ENCODE data around the gene CHIT1. TPM values are rescaled to one million over a fixed set of nuclear protein-coding genes. Genes with fewer than 3 reads are reported as not detected.
"Not testable (repeated sequence)": the region's sequence is repeated elsewhere in the genome, so short reads cannot be mapped to it uniquely, and the experiment has no call there.

CHIT1 gene
- total and polyA plus RNA-seq, 4 experiments from 2014 or later, result 0.41 to 0.78 TPM; not detected in 2

DNA sequence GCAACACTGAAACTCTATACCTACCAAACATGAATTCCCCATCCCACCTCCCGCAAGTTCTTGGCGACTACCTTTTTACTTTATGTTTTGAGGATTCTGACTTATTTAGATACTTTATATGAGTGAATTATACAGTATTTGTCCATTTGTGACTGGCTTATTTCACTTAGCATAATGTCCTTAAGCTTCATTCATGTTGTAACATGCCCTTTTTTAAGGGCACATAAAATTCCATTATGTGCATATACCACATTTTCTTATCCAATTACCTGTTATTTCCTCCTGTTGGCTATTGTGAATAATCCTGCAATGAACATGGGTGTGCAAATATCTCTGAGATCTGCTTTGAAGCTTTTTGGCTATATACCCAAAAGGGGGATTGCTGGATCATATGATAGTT is 22.0 kb upstream of the CHIT1 start:
- no peak overlapping the region for H3K27ac ChIP-seq (ENCODE audit: low read depth, low read length)
- peaks cover 0 to 19% (median 14%) of the 10 kb centered on the region in 8 donors for H3K9me3 Mint-ChIP-seq
- H3K36me3 Mint-ChIP-seq, result no peaks in the 10 kb centered on the region
- H3K4me3 Mint-ChIP-seq, result no peak overlapping the region
- no peaks in the 10 kb centered on the region for H3K27me3 ChIP-seq (ENCODE audit: insufficient read depth, low read length)
- H3K27ac Mint-ChIP-seq, result no peak overlapping the region
- H3K9me3 ChIP-seq (ENCODE audit: control insufficient read depth in 1 of 2, low read length in 2 of 2), result no peaks in the 10 kb centered on the region
- no peaks in the 10 kb centered on the region for H3K36me3 ChIP-seq (ENCODE audit: insufficient read depth, low read length)
- peaks cover 38 to 53% of the 10 kb centered on the region in 2 donors for H3K27me3 Mint-ChIP-seq
- no peaks in the 10 kb centered on the region for H3K4me1 ChIP-seq (ENCODE audit: insufficient read depth, low read length)
- H3K4me3 ChIP-seq (ENCODE audit: low read length in 2 of 2), result no peak overlapping the region
- ChIA-PET CTCF (ENCODE audit: partially characterized antibody) (interaction anchor here (1.5 kb wide), 1 partner anchor 35 kb away, joined by 3 read pairs; no protein-coding TSS in a partner anchor), POLR2A (ENCODE audit: partially characterized antibody) (no interaction called here)
- no peaks in the 10 kb centered on the region for H3K4me1 Mint-ChIP-seq
- DNase-seq, result no peak
- intact Hi-C loops (cut with micrococcal nuclease), result no loop called here

DNA sequence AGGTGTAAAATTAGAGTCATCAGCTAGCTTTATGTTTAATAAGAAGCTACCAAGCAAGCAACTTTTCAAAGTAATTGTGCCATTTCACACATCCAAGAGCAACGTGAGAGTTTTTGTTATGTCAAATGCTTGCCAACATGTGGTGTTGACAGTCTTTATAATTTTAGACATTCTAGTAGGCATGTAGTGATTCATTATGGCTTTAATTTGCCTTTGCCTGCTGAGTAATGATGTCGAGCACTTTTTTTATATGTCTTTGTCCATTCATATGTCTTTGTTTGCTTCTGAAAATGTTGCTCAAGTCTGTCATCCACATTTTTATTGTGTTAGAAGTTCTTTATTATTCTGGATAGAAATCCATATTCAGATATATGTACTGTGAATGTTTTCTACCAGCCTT is 21.4 kb upstream of the CHIT1 start:
- Histone ChIP-seq H3K9me3 (ENCODE audit: control insufficient read depth in 1 of 2, low read length in 2 of 2) (no peaks in the 10 kb centered on the region), H3K4me1 (ENCODE audit: insufficient read depth, low read length) (no peaks in the 10 kb centered on the region), H3K27me3 (ENCODE audit: insufficient read depth, low read length) (no peaks in the 10 kb centered on the region), H3K4me3 (ENCODE audit: low read length in 2 of 2) (no peak overlapping the region), H3K36me3 (ENCODE audit: insufficient read depth, low read length) (no peaks in the 10 kb centered on the region), H3K27ac (ENCODE audit: low read depth, low read length) (no peak overlapping the region)
- ChIA-PET CTCF (ENCODE audit: partially characterized antibody) (interaction anchor here (1.5 kb wide), 1 partner anchor 35 kb away, joined by 3 read pairs; no protein-coding TSS in a partner anchor), POLR2A (ENCODE audit: partially characterized antibody) (no interaction called here)
- DNase-seq, result no peak
- Mint-ChIP-seq H3K27me3 (peaks cover 35 to 51% of the 10 kb centered on the region in 2 donors), H3K9me3 (peaks cover 0 to 16% (median 11%) of the 10 kb centered on the region in 8 donors), H3K4me3 (no peak overlapping the region), H3K36me3 (no peaks in the 10 kb centered on the region), H3K4me1 (no peaks in the 10 kb centered on the region), H3K27ac (no peak overlapping the region)
- intact Hi-C loops (cut with micrococcal nuclease), result no loop called here

DNA sequence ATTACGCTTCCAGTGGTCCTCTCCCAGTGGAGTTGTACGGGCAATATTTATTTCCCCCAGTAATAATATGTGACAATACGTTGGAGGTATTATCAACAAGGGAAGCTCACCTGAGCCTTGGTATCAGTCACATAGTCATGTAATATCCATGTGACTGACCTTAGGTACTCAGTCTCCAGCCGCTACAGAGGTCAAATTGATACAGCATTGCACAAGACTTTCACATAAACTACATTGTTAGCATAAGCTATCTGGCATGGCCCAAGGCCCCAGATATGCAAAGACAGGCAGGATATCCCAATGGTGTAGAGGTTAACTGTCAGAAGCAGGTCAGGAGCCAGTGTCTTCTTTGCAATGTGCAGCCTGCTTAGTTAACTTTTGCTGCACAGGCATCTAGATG is 15.3 kb upstream of the CHIT1 start:
- no peaks in the 10 kb centered on the region for H3K27me3 ChIP-seq (ENCODE audit: insufficient read depth, low read length)
- no peak for DNase-seq
- ChIA-PET POLR2A (ENCODE audit: partially characterized antibody) (no interaction called here), CTCF (ENCODE audit: partially characterized antibody) (no interaction called here)
- Mint-ChIP-seq H3K27me3 (peaks cover 26 to 33% of the 10 kb centered on the region in 2 donors), H3K27ac (no peak overlapping the region), H3K9me3 (peaks cover 0 to 5% (median 0%) of the 10 kb centered on the region in 8 donors), H3K4me1 (no peaks in the 10 kb centered on the region), H3K4me3 (no peak overlapping the region), H3K36me3 (no peaks in the 10 kb centered on the region)
- no peaks in the 10 kb centered on the region for H3K36me3 ChIP-seq (ENCODE audit: insufficient read depth, low read length)
- H3K4me3 ChIP-seq (ENCODE audit: low read length in 2 of 2), result no peak overlapping the region
- no peak overlapping the region for H3K27ac ChIP-seq (ENCODE audit: low read depth, low read length)
- no peaks in the 10 kb centered on the region for H3K9me3 ChIP-seq (ENCODE audit: control insufficient read depth in 1 of 2, low read length in 2 of 2)
- no peaks in the 10 kb centered on the region for H3K4me1 ChIP-seq (ENCODE audit: insufficient read depth, low read length)
- intact Hi-C loops (cut with micrococcal nuclease), result no loop called here

DNA sequence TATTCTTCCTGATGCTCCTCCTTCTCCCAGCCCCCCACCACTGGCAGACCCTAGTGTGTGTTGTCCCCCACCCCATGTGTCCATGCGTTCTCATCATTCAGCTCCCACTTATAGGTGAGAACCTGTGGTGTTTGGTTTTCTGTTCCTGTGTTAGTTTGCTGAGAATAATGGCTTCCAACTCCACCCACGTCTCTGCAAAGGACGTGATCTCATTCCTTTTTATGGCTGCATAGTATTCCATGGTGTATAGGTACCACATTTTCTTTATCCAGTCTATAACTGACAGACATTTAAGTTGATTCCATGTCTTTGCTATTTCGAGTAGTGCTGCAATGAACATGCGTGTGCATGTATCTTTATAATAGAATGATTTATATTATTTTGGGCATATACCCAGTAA is 12.2 kb upstream of the CHIT1 start:
- ChIA-PET CTCF (ENCODE audit: partially characterized antibody) (interaction anchor here (1.3 kb wide), 1 partner anchor 966 kb away, joined by 3 read pairs; no protein-coding TSS in a partner anchor), POLR2A (ENCODE audit: partially characterized antibody) (interaction anchor here (0.7 kb wide), 1 partner anchor 35 kb away, joined by 3 read pairs; no protein-coding TSS in a partner anchor)
- H3K4me1 ChIP-seq (ENCODE audit: insufficient read depth, low read length); H3K27ac Mint-ChIP-seq; H3K4me1 Mint-ChIP-seq; H3K27ac ChIP-seq (ENCODE audit: low read depth, low read length); H3K4me3 Mint-ChIP-seq; H3K36me3 Mint-ChIP-seq; DNase-seq; H3K36me3 ChIP-seq (ENCODE audit: insufficient read depth, low read length); intact Hi-C loops (cut with micrococcal nuclease); H3K27me3 ChIP-seq (ENCODE audit: insufficient read depth, low read length); H3K4me3 ChIP-seq (ENCODE audit: low read length in 2 of 2); H3K9me3 ChIP-seq (ENCODE audit: control insufficient read depth in 1 of 2, low read length in 2 of 2): not testable (repeated sequence)
- Mint-ChIP-seq H3K9me3 (peaks cover 0 to 13% (median 6%) of the 10 kb centered on the region in 8 donors), H3K27me3 (peaks cover 30 to 32% of the 10 kb centered on the region in 2 donors)

DNA sequence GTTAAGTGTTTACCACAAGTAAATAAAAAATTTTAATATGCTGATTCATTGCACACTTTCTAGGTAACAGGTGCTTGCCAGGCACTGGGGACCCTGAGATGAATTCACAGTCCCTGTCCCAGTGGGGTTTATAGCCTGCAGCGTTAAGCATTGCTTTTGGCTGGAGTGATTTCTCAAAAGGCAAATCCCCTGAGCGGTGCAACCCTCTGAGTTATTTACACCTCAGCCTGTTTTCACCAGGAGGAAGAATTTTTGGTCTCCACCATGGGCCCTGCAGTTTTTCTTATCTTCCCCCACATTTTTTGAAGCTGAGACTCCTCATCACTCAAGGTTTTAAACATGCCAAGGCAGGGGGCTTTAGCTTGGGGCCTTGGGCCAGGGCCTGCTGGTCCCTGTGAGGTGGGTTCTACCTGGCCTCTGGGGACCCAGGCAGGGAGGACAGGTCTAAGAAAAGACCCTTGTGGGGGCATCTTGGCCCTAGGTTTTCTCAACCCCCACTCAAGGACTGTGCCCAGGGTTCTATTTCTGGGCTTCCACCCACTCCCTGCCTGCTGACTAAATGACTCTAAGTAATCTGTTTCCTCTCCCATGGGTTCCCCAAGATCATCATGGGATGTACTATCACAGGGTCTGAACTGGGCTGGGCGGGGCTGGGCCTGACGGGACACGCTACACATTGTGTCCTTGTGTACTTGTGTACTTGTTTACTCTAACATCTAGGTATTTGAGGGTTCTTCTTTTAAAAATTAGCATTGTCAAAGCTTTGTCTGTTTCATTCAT is 10.2 kb upstream of the CHIT1 start:
- Histone ChIP-seq H3K9me3 (ENCODE audit: control insufficient read depth in 1 of 2, low read length in 2 of 2) (peaks cover 0 to 4% of the 10 kb centered on the region in 2 donors), H3K27ac (ENCODE audit: low read depth, low read length) (no peak overlapping the region), H3K27me3 (ENCODE audit: insufficient read depth, low read length) (no peaks in the 10 kb centered on the region), H3K4me3 (ENCODE audit: low read length in 2 of 2) (no peak overlapping the region), H3K36me3 (ENCODE audit: insufficient read depth, low read length) (no peaks in the 10 kb centered on the region), H3K4me1 (ENCODE audit: insufficient read depth, low read length) (no peaks in the 10 kb centered on the region)
- Mint-ChIP-seq H3K4me3 (no peak overlapping the region), H3K27ac (no peak overlapping the region), H3K9me3 (peaks cover 0 to 31% (median 26%) of the 10 kb centered on the region in 8 donors), H3K36me3 (peaks cover 0 to 5% of the 10 kb centered on the region in 2 donors), H3K4me1 (no peaks in the 10 kb centered on the region), H3K27me3 (peaks cover 31 to 32% of the 10 kb centered on the region in 2 donors)
- ChIA-PET POLR2A (ENCODE audit: partially characterized antibody) (no interaction called here), CTCF (ENCODE audit: partially characterized antibody) (no interaction called here)
- intact Hi-C loops (cut with micrococcal nuclease), result no loop called here
- DNase-seq, result no peak

DNA sequence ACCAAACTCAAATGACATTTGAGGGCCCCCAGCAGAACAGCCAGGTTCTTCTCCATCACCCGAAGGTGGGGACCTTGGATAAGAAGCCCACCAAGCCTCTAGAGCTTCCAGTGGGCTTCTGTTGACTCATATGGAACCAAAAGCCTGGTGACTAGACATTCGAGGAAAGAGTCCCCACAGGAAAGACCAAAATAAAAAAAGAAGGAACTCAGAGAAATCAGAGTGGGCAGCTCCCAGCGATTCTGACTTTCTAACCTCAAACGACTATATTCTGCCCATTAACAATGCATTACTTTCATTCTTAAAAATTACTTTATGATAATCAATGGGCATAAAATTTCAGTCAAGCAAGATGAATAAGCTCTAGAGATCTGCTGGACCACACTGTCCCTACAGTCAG is 9.6 kb upstream of the CHIT1 start:
- CTCF ChIA-PET (ENCODE audit: partially characterized antibody), result no interaction called here
- no peak overlapping the region for H3K4me3 ChIP-seq (ENCODE audit: low read length in 2 of 2)
- no peak overlapping the region for H3K4me3 Mint-ChIP-seq
- no peak overlapping the region for H3K27ac ChIP-seq (ENCODE audit: low read depth, low read length)
- H3K4me1 ChIP-seq (ENCODE audit: insufficient read depth, low read length), result no peaks in the 10 kb centered on the region
- POLR2A ChIA-PET (ENCODE audit: partially characterized antibody), result no interaction called here
- no peaks in the 10 kb centered on the region for H3K4me1 Mint-ChIP-seq
- no peaks in the 10 kb centered on the region for H3K27me3 ChIP-seq (ENCODE audit: insufficient read depth, low read length)
- no peak overlapping the region for H3K27ac Mint-ChIP-seq
- H3K36me3 ChIP-seq (ENCODE audit: insufficient read depth, low read length), result no peaks in the 10 kb centered on the region
- peaks cover 0 to 4% of the 10 kb centered on the region in 2 donors for H3K9me3 ChIP-seq (ENCODE audit: control insufficient read depth in 1 of 2, low read length in 2 of 2)
- peaks cover 0 to 5% of the 10 kb centered on the region in 2 donors for H3K36me3 Mint-ChIP-seq
- H3K9me3 Mint-ChIP-seq, result peaks cover under 1 to 37% (median 32%) of the 10 kb centered on the region in 8 donors
- H3K27me3 Mint-ChIP-seq, result peaks cover 31 to 32% of the 10 kb centered on the region in 2 donors
- no peak for DNase-seq
- intact Hi-C loops (cut with micrococcal nuclease), result no loop called here

DNA sequence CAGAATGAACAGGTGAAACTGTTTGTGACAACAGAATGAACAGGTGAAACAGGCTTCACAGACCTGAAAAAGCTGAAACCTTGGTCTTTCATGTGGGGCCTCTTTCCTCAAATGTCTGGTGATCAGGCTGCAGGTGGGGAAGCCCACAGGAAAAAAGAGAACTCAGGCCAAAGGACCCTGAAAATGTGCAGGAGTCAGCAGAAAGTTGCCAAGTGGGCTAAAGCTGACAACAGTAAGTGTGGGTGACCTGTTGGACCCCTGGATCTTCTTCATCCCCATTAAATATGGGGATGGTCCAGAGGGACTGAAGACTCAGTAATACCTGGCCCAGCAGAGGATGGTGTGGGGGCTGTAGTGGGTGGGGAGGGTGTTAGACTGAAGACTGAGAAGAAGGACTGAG is 9.1 kb upstream of the CHIT1 start:
- H3K9me3 ChIP-seq (ENCODE audit: control insufficient read depth in 1 of 2, low read length in 2 of 2), result peaks cover 0 to 4% of the 10 kb centered on the region in 2 donors
- Mint-ChIP-seq H3K27ac (no peak overlapping the region), H3K36me3 (peaks cover 0 to 5% of the 10 kb centered on the region in 2 donors), H3K4me3 (no peak overlapping the region), H3K27me3 (peaks cover 31 to 34% of the 10 kb centered on the region in 2 donors), H3K9me3 (peaks cover 5 to 43% (median 38%) of the 10 kb centered on the region in 8 donors), H3K4me1 (no peaks in the 10 kb centered on the region)
- intact Hi-C loops (cut with micrococcal nuclease), result no loop called here
- no peak overlapping the region for H3K27ac ChIP-seq (ENCODE audit: low read depth, low read length)
- ChIA-PET POLR2A (ENCODE audit: partially characterized antibody) (no interaction called here), CTCF (ENCODE audit: partially characterized antibody) (no interaction called here)
- no peaks in the 10 kb centered on the region for H3K4me1 ChIP-seq (ENCODE audit: insufficient read depth, low read length)
- no peak for DNase-seq
- no peaks in the 10 kb centered on the region for H3K36me3 ChIP-seq (ENCODE audit: insufficient read depth, low read length)
- no peaks in the 10 kb centered on the region for H3K27me3 ChIP-seq (ENCODE audit: insufficient read depth, low read length)
- H3K4me3 ChIP-seq (ENCODE audit: low read length in 2 of 2), result no peak overlapping the region
